Stimulated activated CD4-positive, alpha-beta T cell treated with anti-CD3 and anti-CD28 coated beads, Interleukin-1b, Interleukin-23, amount 100 ng/mL, for 24 hours (primary cell): ENCODE results near the gene IGFLR1.
A peak's percentile ranks its signal among the peaks of the same experiment; 100 is the strongest.

Experiments used
- DNase-seq, 4 experiments: peaks; one replicate each; pipeline ENCODE4 v3.0.0-alpha.2; 2020; ENCODE audit warnings: low read depth in 4 of 4, low spot score in 1 of 4

IGFLR1 gene

GRCh38 chr19:35756377-35757230 is 14.4 kb upstream of the IGFLR1 start, which contains the start of gene HSPB6:
HSPB6 (minus strand) TSS chr19:35757029; CDS start chr19:35757008, 21 bp downstream.
- DNase-seq = no peak

DNA sequence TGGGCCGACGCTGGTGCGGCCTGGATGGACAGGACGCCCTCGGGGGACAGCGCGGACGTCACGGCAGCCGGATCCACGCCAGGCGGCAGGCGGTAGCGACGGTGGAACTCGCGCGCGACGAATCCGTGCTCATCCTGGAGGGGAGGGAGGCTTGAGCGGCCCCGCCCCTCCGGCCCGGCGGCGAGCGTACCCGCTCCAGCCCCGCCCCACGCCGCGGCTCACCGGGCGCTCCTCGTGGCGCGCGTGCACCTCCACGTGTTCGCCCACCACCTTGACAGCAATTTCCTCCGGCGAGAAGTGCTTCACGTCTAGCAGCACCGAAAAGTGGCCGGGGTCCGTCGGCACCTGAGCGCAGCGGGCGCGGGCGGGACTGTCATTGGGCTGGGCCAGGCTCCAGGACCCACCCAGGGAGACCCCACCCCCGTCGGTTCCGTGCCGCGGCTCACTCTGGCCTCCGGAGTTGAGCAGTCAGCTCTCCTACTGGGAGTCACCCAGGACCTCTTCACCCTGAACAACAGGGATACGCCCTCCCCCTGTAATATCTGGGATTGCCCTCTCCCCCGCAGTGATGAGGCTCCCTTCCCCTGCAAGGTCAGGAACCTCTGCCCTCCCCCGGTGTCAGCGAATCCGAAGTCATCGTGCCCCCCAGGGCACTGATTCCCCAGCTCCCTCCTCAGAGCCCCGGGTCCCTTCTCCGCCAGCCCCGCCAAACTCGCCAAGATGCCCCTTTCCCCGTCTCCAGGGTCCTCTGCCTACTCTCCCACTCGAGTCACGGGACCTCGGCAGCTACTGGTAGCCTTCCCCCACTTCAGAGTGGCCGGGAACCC is 13.5 kb upstream of the IGFLR1 start:
- peak in 1 of 4 experiments; percentile 38 for DNase-seq

GRCh38 chr19:35755131-35755549 is 12.9 kb upstream of the IGFLR1 start:
- DNase-seq = no peak

- no peak for DNase-seq
Measured at GRCh38 chr19:35754370-35755130, 12.3 kb upstream of the IGFLR1 start.

GRCh38 chr19:35753634-35754369 is 11.6 kb upstream of the IGFLR1 start:
- DNase-seq = no peak

DNA sequence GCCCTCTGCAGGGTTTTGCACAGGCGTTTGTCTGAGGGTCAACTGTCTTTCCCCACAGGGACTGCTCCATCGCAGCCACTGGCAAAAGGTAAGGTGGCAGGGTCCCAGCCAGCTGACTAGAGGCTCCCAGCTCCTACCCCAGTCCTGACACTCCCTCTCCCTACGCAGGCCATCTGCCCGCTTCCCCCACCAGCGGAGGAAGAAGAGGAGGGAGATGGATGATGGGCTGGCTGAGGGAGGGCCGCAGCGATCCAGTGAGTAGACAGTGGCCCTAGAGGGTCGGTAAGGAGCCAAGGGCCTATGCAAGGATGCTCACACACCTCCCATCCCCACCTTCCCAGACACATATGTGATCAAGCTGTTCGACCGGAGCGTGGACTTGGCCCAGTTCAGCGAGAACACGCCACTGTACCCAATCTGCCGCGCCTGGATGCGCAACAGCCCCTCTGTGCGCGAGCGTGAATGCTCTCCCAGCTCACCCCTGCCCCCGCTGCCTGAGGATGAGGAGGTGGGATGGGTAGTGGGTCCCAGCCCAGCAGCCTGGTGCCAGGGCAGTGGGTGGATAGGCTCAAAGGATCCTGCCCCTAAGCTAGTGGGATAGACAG is 10.6 kb upstream of the IGFLR1 start:
- no peak for DNase-seq

- DNase-seq = no peak
Measured at GRCh38 chr19:35751839-35752745, 9.8 kb upstream of the IGFLR1 start.

DNA sequence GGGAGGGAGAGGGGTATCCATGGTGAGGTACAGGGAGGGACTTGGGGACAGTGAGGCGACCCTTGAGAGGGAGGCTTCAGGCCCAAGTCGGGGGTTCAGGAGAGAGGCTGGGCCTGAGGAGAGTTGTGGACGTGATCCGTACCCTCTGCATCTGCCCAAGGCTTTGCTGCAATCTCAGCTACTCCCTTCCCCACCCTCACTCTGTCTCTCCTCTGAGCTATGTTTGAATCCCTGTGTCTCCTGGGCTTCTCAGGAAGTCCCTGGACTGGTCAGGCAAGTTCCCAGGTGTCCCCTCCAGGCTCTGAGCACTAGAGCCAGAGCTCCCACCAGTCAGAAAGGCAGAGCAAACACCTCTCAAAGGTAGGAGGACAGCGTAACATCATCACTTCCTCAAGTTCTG is 7.9 kb upstream of the IGFLR1 start:
- DNase-seq = no peak

DNA sequence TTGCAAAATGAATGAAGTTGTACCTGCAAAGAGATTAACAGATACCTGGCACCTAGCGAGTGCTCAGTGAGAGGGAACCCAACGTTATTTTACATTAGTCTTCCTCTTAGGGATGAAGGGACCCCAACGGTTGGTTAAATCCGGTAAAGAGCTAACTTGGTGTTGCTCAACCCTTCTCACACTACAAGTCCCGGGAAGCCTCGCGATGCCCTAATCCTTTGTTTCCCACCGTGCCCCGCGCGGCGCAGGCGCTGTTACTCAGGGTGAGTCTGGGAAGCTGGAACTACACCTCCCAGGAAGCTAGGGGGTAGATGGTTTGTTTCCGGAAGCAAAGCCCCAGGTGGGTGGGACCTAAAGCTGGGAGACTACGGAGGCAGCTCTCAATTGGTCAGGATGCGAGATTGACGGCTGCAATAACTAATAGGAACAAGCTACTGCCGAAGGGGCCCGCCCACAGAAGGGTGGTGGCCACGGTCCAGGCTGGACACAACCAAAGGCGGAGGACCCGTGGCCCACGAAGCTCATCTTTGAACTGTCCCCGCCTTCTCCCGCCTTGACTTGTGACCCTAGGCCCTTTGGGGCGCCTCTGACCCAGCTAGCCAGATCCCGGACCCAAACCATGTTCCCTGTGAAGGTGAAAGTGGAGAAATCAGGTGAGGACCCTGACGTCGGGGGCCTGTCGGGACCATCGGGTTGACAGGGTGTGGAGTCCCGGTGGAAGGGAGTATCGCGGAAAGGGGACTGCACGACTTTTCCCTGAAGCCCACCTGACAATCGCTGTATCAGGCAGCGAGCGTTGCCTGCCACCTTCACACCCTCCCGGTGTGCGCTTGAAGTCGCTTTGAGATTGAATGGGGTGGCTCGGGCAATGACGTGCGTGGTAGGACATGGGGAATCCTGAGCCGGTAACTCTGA is 6.1 kb upstream of the IGFLR1 start, which contains the start of gene LIN37:
TSS of gene LIN37 (plus strand) at position 471 of the 915 bp plus-strand sequence. CDS start at position 620, 149 bp downstream.
- DNase-seq = peak; percentile 93 to 97 (median 95)

GRCh38 chr19:35746531-35746930 is 4.3 kb upstream of the IGFLR1 start:
- DNase-seq = no peak

DNA sequence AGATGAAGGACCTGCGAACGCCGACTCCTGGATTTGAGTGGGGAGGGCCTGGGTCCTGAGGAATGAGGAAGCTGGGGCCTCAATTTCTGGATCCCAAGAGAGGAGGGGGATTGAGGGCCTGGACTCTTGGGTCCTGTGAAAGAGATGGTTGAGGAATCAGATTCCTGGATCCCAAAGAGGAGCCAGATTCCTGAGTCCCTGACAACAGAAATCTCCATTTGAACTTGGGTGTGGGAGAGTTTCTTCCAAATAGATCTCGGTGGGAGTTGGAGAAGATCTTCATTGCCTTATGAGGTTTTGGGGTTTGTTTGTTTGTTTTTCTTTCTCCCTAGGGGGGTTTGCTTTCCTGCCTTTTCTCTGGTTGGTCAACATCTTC is 3.8 kb upstream of the IGFLR1 start:
- no peak for DNase-seq

DNA sequence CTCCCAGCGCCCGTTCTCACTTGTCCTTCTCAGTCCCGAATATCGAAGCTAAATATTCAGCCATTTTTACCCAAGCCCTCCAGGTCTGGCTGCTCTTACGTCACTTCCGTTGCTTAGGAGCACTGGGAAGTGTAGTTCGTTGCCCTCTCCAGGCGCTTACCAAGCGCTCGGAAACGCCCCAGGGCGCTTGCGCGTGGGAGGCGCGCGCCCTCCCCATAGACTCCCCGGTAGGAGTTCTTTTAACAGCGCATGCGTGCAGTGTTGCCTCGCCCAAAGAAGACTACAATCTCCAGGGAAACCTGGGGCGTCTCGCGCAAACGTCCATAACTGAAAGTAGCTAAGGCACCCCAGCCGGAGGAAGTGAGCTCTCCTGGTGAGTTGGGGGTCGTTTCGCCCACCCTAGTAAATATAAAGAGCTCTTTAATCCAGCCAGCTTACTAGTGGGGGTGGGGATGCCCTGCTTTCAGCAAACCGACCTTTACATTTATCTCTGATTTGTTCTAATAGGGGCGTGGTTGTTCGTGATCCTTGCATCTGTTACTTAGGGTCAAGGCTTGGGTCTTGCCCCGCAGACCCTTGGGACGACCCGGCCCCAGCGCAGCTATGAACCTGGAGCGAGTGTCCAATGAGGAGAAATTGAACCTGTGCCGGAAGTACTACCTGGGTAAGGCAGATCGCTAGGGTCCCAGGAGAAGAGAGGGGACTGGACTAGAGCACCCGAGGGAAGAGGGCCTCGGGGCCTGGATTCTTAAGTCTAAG is 3.3 kb upstream of the IGFLR1 start, which contains the start of the genes PSENEN and U2AF1L4:
TSS of gene PSENEN (plus strand) at position 324 of the 759 bp plus-strand sequence. CDS start at position 604, 280 bp downstream.
TSS of gene U2AF1L4 (minus strand) at position 91 of the 759 bp plus-strand sequence. CDS start at position 64, 27 bp downstream.
- peak; percentile 75 to 91 (median 89) for DNase-seq

- peak; percentile 74 to 91 (median 86) for DNase-seq
Measured at GRCh38 chr19:35744430-35745327, 2.4 kb upstream of the IGFLR1 start.

- no peak for DNase-seq
Measured at GRCh38 chr19:35743640-35744429, 1.6 kb upstream of the IGFLR1 start.

- no peak for DNase-seq
Measured at GRCh38 chr19:35741203-35741515, 1.1 kb downstream of the IGFLR1 start.
